Activated naive CD4-positive, alpha-beta T cell treated with anti-CD3 and anti-CD28 coated beads for 36 hours (primary cell): ENCODE data around the gene PRSS22. TPM values are rescaled to one million over a fixed set of nuclear protein-coding genes. Genes with fewer than 3 reads are reported as not detected.

Experiments
- CTCF ChIA-PET: fragments of 350-600 bp; sonication (Branson Sonifier 250); formaldehyde crosslinking; loops from one replicate; lab custom pipeline; 2021; ENCODE audit warnings: antibody characterized with exemption; lab: Charles Lee
- DNase-seq: peaks from one replicate; pipeline ENCODE4 v3.0.0-alpha.2; 2020
- H3K27ac Mint-ChIP-seq: one replicate; pipeline ENCODE4 v1.8.0; 2021; ENCODE audit warnings: mild to moderate bottlenecking, mixed read lengths
- H3K27me3 Mint-ChIP-seq: one replicate; pipeline ENCODE4 v1.8.0; 2021; ENCODE audit warnings: low read depth, mixed read lengths
- H3K36me3 Mint-ChIP-seq: one replicate; pipeline ENCODE4 v1.8.0; 2021; ENCODE audit warnings: low read depth, mixed read lengths
- H3K4me1 Mint-ChIP-seq: one replicate; pipeline ENCODE4 v1.8.0; 2021; ENCODE audit warnings: low read depth, mixed read lengths
- H3K4me3 Mint-ChIP-seq: one replicate; pipeline ENCODE4 v1.8.0; 2021; ENCODE audit warnings: mild to moderate bottlenecking, moderate library complexity, mixed read lengths
- H3K9me3 Mint-ChIP-seq: one replicate; pipeline ENCODE4 v1.8.0; 2021; ENCODE audit warnings: mixed read lengths
- intact Hi-C: fragments of 100-400 bp; cut with micrococcal nuclease; formaldehyde crosslinking; loops from one replicate; pipeline ENCODE4 v1.15.1; 2023
- total RNA-seq, 2 experiments: library from RNA; stranded (reverse); gene quantifications; one replicate each; pipeline ENCODE4 v1.2.3, GENCODE V29; 2021

Gene PRSS22
- total RNA-seq, 2 experiments from 2014 or later, result not detected

GRCh38 chr16:2811703-2812471 lies 46.1 kb downstream of the PRSS22 start:
- no peak for DNase-seq
- H3K36me3 Mint-ChIP-seq, result no peaks in the 10 kb centered on the region
- no peaks in the 10 kb centered on the region for H3K4me1 Mint-ChIP-seq
- intact Hi-C loops, result no loop called here
- CTCF ChIA-PET, result interaction anchor here (0.8 kb wide), 1 partner anchor 27 kb away, joined by 4 read pairs; no protein-coding TSS in a partner anchor
- no peak overlapping the region for H3K27ac Mint-ChIP-seq
- H3K27me3 Mint-ChIP-seq, result peaks cover 14% of the 10 kb centered on the region
- no peak overlapping the region for H3K4me3 Mint-ChIP-seq
- H3K9me3 Mint-ChIP-seq, result no peaks in the 10 kb centered on the region

GRCh38 chr16:2810651-2811050 lies 47.3 kb downstream of the PRSS22 start:
- H3K27me3 Mint-ChIP-seq, result peaks cover 14% of the 10 kb centered on the region
- CTCF ChIA-PET, result no interaction called here
- no peaks in the 10 kb centered on the region for H3K36me3 Mint-ChIP-seq
- H3K4me3 Mint-ChIP-seq, result no peak overlapping the region
- no peaks in the 10 kb centered on the region for H3K9me3 Mint-ChIP-seq
- no peak for DNase-seq
- no peak overlapping the region for H3K27ac Mint-ChIP-seq
- no peaks in the 10 kb centered on the region for H3K4me1 Mint-ChIP-seq
- intact Hi-C loops, result no loop called here

- H3K4me1 Mint-ChIP-seq, result no peaks in the 10 kb centered on the region
- CTCF ChIA-PET, result no interaction called here
- H3K4me3 Mint-ChIP-seq, result no peak overlapping the region
- H3K27ac Mint-ChIP-seq, result no peak overlapping the region
- peaks cover 5% of the 10 kb centered on the region for H3K9me3 Mint-ChIP-seq
- H3K27me3 Mint-ChIP-seq, result peaks cover 14% of the 10 kb centered on the region
- intact Hi-C loops, result no loop called here
- H3K36me3 Mint-ChIP-seq, result no peaks in the 10 kb centered on the region
- DNase-seq, result no peak
Observed at GRCh38 chr16:2809149-2809760, 48.7 kb downstream of the PRSS22 start.

GRCh38 chr16:2808181-2808580 lies 49.8 kb downstream of the PRSS22 start:
- intact Hi-C loops, result no loop called here
- no peak for DNase-seq
- Mint-ChIP-seq H3K4me3 (no peak overlapping the region), H3K27me3 (peaks cover 15% of the 10 kb centered on the region), H3K27ac (no peak overlapping the region), H3K4me1 (no peaks in the 10 kb centered on the region), H3K9me3 (peaks cover 13% of the 10 kb centered on the region), H3K36me3 (no peaks in the 10 kb centered on the region)
- CTCF ChIA-PET, result no interaction called here

GRCh38 chr16:2806286-2806685 lies 51.7 kb downstream of the PRSS22 start:
- H3K9me3 Mint-ChIP-seq, result peaks cover 13% of the 10 kb centered on the region
- intact Hi-C loops, result no loop called here
- H3K36me3 Mint-ChIP-seq, result no peaks in the 10 kb centered on the region
- DNase-seq, result no peak
- no peak overlapping the region for H3K4me3 Mint-ChIP-seq
- no peaks in the 10 kb centered on the region for H3K4me1 Mint-ChIP-seq
- H3K27me3 Mint-ChIP-seq, result peaks cover 14% of the 10 kb centered on the region
- CTCF ChIA-PET, result no interaction called here
- H3K27ac Mint-ChIP-seq, result no peak overlapping the region

- H3K9me3 Mint-ChIP-seq, result peaks cover 13% of the 10 kb centered on the region
- peaks cover 10% of the 10 kb centered on the region for H3K27me3 Mint-ChIP-seq
- CTCF ChIA-PET, result interaction anchor here (0.6 kb wide), 1 partner anchor 122 kb away, joined by 3 read pairs; no protein-coding TSS in a partner anchor
- no peaks in the 10 kb centered on the region for H3K4me1 Mint-ChIP-seq
- H3K27ac Mint-ChIP-seq, result no peak overlapping the region
- no peak overlapping the region for H3K4me3 Mint-ChIP-seq
- DNase-seq, result no peak
- intact Hi-C loops, result no loop called here
- H3K36me3 Mint-ChIP-seq, result no peaks in the 10 kb centered on the region
Observed at GRCh38 chr16:2804728-2805127, 53.2 kb downstream of the PRSS22 start.

- no peak overlapping the region for H3K27ac Mint-ChIP-seq
- CTCF ChIA-PET, result no interaction called here
- intact Hi-C loops, result no loop called here
- no peak for DNase-seq
- no peak overlapping the region for H3K4me3 Mint-ChIP-seq
- H3K36me3 Mint-ChIP-seq, result no peaks in the 10 kb centered on the region
- H3K27me3 Mint-ChIP-seq, result peaks cover 6% of the 10 kb centered on the region
- no peaks in the 10 kb centered on the region for H3K4me1 Mint-ChIP-seq
- H3K9me3 Mint-ChIP-seq, result peaks cover 13% of the 10 kb centered on the region
Observed at GRCh38 chr16:2803545-2804195, 54.3 kb downstream of the PRSS22 start.

Other genes with a start within 250 kb of the PRSS22 start
- 10 to 100 TPM; 21.8 to 24.1 TPM for gene KCTD5, start 175.6 kb downstream of the PRSS22 start, total RNA-seq
- gene PRSS27, start 137.9 kb downstream of the PRSS22 start, total RNA-seq, result 1 to 10 TPM; 1.7 to 2.4 TPM
- gene SRRM2, start 105.5 kb downstream of the PRSS22 start, total RNA-seq, result 100 to 1,000 TPM; 607 to 649 TPM
- 100 to 1,000 TPM; 177 to 189 TPM for gene ELOB, start 80.9 kb downstream of the PRSS22 start, total RNA-seq
- under 1 TPM; 0.12 to 0.17 TPM for gene PRSS33, start 70.6 kb downstream of the PRSS22 start, total RNA-seq
- gene PRSS41, start 59.7 kb downstream of the PRSS22 start, total RNA-seq, result not detected
- 1 to 10 TPM; 3.3 to 4.1 TPM for gene PRSS21, start 40.9 kb downstream of the PRSS22 start, total RNA-seq
- gene ZG16B, start 27.9 kb downstream of the PRSS22 start, total RNA-seq, result under 1 TPM; 0.22 to 0.64 TPM
- 10 to 100 TPM; 12.7 to 15.2 TPM for gene FLYWCH2, start 25.0 kb upstream of the PRSS22 start, total RNA-seq
- 10 to 100 TPM; 33.5 to 35.4 TPM for gene FLYWCH1, start 53.8 kb upstream of the PRSS22 start, total RNA-seq
- gene KREMEN2, start 106.1 kb upstream of the PRSS22 start, total RNA-seq, result not detected
- gene PAQR4, start 111.2 kb upstream of the PRSS22 start, total RNA-seq, result 10 to 100 TPM; 25.8 to 28.2 TPM
- gene PKMYT1, start 122.3 kb upstream of the PRSS22 start, total RNA-seq, result 100 to 1,000 TPM; 128 to 136 TPM
- not detected for gene CLDN9, start 154.8 kb upstream of the PRSS22 start, total RNA-seq
- gene CLDN6, start 160.0 kb upstream of the PRSS22 start, total RNA-seq, result not detected
- gene TNFRSF12A, start 162.2 kb upstream of the PRSS22 start, total RNA-seq, result under 1 TPM; 0.88 to 0.96 TPM
- gene HCFC1R1, start 165.8 kb upstream of the PRSS22 start, total RNA-seq, result 10 to 100 TPM; 22.6 to 26.8 TPM
- gene THOC6, start 165.9 kb upstream of the PRSS22 start, total RNA-seq, result 10 to 100 TPM; 40.6 to 41.0 TPM
- not detected for gene BICDL2, start 178.8 kb upstream of the PRSS22 start, total RNA-seq
- gene MMP25, start 188.4 kb upstream of the PRSS22 start, total RNA-seq, result under 1 TPM; 0.29 to 0.37 TPM
- 100 to 1,000 TPM; 964 to 991 TPM for gene IL32, start 207.5 kb upstream of the PRSS22 start, total RNA-seq
- gene ZSCAN10, start 241.1 kb upstream of the PRSS22 start, total RNA-seq, result under 1 TPM in 1 of 2 experiments, not detected in 1; 0.26 TPM